ENCODE results near the gene AKAP13. TPM values are rescaled to one million over a fixed set of nuclear protein-coding genes. Genes with fewer than 3 reads are reported as not detected.

AKAP13 gene
- total RNA-seq, 1 donor from 2014 or later = 145 TPM

GRCh38 chr15:85426481-85426880 lies 46.1 kb downstream of the AKAP13 start:
- DNase-seq = no peak
- Mint-ChIP-seq H3K27ac (ENCODE audit: unreplicated experiment) (no peak overlapping the region), H3K36me3 (ENCODE audit: unreplicated experiment) (no peaks in the 10 kb centered on the region), H3K4me3 (ENCODE audit: unreplicated experiment) (no peak overlapping the region), H3K27me3 (ENCODE audit: unreplicated experiment) (no peaks in the 10 kb centered on the region), H3K4me1 (ENCODE audit: low read depth, unreplicated experiment) (peaks cover 5% of the 10 kb centered on the region), H3K9me3 (ENCODE audit: unreplicated experiment) (peaks cover 1% of the 10 kb centered on the region)
- TF ChIP-seq CTCF (IDR thresholded peaks at IDR 0.05; ENCODE audit: partially characterized antibody, unreplicated experiment) = no peak

DNA sequence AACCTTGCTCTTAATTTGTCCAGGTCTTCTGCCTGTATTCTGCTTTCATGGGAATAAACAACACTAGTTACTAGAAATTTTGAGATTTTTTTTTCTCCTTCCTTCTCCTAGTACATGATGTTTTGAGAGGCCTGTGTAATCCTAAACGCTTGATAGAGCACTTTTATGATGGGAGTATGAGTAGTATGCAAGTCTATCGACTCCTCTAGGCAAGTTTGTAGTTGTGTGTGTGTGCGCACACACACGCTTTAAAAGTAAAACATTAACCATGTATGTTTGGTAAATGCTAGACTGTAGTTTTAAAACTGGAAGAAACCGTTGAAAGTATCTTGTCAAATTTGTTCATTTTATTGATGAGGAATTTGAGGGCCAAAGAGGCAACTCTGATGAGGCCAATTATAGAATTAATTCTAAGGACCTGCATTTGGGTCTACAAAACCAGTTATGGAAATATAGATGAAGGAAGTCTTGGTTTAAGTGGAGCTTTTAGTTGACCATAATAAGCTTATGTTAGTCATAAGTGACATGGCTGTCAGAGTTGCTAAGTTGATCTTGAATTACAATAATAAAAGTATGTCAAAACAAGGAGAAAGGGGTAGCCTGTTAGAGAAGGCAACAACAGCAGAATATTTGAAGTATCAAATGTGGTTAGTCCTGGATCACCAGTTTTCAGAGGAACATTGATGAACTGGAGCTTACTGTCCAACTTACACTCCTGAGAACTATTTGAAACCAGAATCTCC lies 47.1 kb downstream of the AKAP13 start:
- H3K4me3 Mint-ChIP-seq (ENCODE audit: unreplicated experiment) = no peak overlapping the region
- H3K36me3 Mint-ChIP-seq (ENCODE audit: unreplicated experiment) = no peaks in the 10 kb centered on the region
- no peak overlapping the region for H3K27ac Mint-ChIP-seq (ENCODE audit: unreplicated experiment)
- no peak for DNase-seq
- no peak for TF ChIP-seq CTCF (IDR thresholded peaks at IDR 0.05; ENCODE audit: partially characterized antibody, unreplicated experiment)
- H3K27me3 Mint-ChIP-seq (ENCODE audit: unreplicated experiment) = no peaks in the 10 kb centered on the region
- H3K9me3 Mint-ChIP-seq (ENCODE audit: unreplicated experiment) = peaks cover 1% of the 10 kb centered on the region
- peaks cover 2% of the 10 kb centered on the region for H3K4me1 Mint-ChIP-seq (ENCODE audit: low read depth, unreplicated experiment)

- peaks cover 4% of the 10 kb centered on the region for H3K36me3 Mint-ChIP-seq (ENCODE audit: unreplicated experiment)
- H3K4me3 Mint-ChIP-seq (ENCODE audit: unreplicated experiment) = no peak overlapping the region
- no peak overlapping the region for H3K27ac Mint-ChIP-seq (ENCODE audit: unreplicated experiment)
- H3K27me3 Mint-ChIP-seq (ENCODE audit: unreplicated experiment) = no peaks in the 10 kb centered on the region
- H3K4me1 Mint-ChIP-seq (ENCODE audit: low read depth, unreplicated experiment) = peaks cover 2% of the 10 kb centered on the region
- DNase-seq = no peak
- H3K9me3 Mint-ChIP-seq (ENCODE audit: unreplicated experiment) = peaks cover 6% of the 10 kb centered on the region
- no peak for TF ChIP-seq CTCF (IDR thresholded peaks at IDR 0.05; ENCODE audit: partially characterized antibody, unreplicated experiment)
Observed at GRCh38 chr15:85429522-85429921, 49.1 kb downstream of the AKAP13 start.

GRCh38 chr15:85430406-85431204 lies 50.2 kb downstream of the AKAP13 start:
- Mint-ChIP-seq H3K4me3 (ENCODE audit: unreplicated experiment) (no peak overlapping the region), H3K27ac (ENCODE audit: unreplicated experiment) (no peak overlapping the region), H3K27me3 (ENCODE audit: unreplicated experiment) (no peaks in the 10 kb centered on the region), H3K4me1 (ENCODE audit: low read depth, unreplicated experiment) (peaks cover 2% of the 10 kb centered on the region), H3K9me3 (ENCODE audit: unreplicated experiment) (peaks cover 5% of the 10 kb centered on the region), H3K36me3 (ENCODE audit: unreplicated experiment) (peaks cover 4% of the 10 kb centered on the region)
- DNase-seq = no peak
- no peak for TF ChIP-seq CTCF (IDR thresholded peaks at IDR 0.05; ENCODE audit: partially characterized antibody, unreplicated experiment)

- TF ChIP-seq CTCF (IDR thresholded peaks at IDR 0.05; ENCODE audit: partially characterized antibody, unreplicated experiment) = no peak
- H3K27ac Mint-ChIP-seq (ENCODE audit: unreplicated experiment) = no peak overlapping the region
- no peak overlapping the region for H3K4me3 Mint-ChIP-seq (ENCODE audit: unreplicated experiment)
- DNase-seq = no peak
- H3K4me1 Mint-ChIP-seq (ENCODE audit: low read depth, unreplicated experiment) = peaks cover 8% of the 10 kb centered on the region
- H3K36me3 Mint-ChIP-seq (ENCODE audit: unreplicated experiment) = no peaks in the 10 kb centered on the region
- no peaks in the 10 kb centered on the region for H3K27me3 Mint-ChIP-seq (ENCODE audit: unreplicated experiment)
- no peaks in the 10 kb centered on the region for H3K9me3 Mint-ChIP-seq (ENCODE audit: unreplicated experiment)
Observed at GRCh38 chr15:85439996-85440395, 59.6 kb downstream of the AKAP13 start.
